Measurements from ENCODE around the gene ITSN2. TPM values are rescaled to one million over a fixed set of nuclear protein-coding genes. Genes with fewer than 3 reads are reported as not detected.

The ITSN2 gene
- total and polyA plus RNA-seq, 2 of the 8 experiments (the other 6 are each of a cell fraction or from before 2014, with no cell fraction given) = 9.3 to 17.0 TPM

- TF ChIP-seq USF2 (IDR thresholded peaks at IDR 0.05; ENCODE audit: low read length) (no peak), ATF3 (IDR thresholded peaks at IDR 0.05; ENCODE audit: insufficient read depth, low read depth, low read length) (no peak), MAX (IDR thresholded peaks at IDR 0.05) (no peak), RXRA (IDR thresholded peaks at IDR 0.05; ENCODE audit: insufficient read depth, low read depth, low read length) (no peak), TBP (IDR thresholded peaks at IDR 0.05; ENCODE audit: low read depth, low read length) (no peak)
These were observed 97.8 kb downstream of the ITSN2 start (continued) for GRCh38 chr2:24262421-24262970.

All from H1 (cell line).